DND-41 (cell line): ENCODE data around the gene UBXN1.
"Not testable (repeated sequence)": the region's sequence is repeated elsewhere in the genome, so short reads cannot be mapped to it uniquely, and the experiment has no call there.

ENCODE experiments used
- ATAC-seq: fragments of 200-7000 bp; cut with Tn5 transposase; 3 replicates; pipeline ENCODE4 v1.9.1; 2021; ENCODE audit warnings: low read depth; ENCODE audit not compliant: insufficient read depth
- DNase-seq: peaks from one replicate; pipeline ENCODE4 v3.0.0-alpha.2; 2020
- H2AFZ ChIP-seq: 2 replicates; pipeline ENCODE4 v1.6.0; 2012; ENCODE audit warnings: low read depth, low read length
- H3K27ac ChIP-seq: 2 replicates; pipeline ENCODE4 v1.5.1; 2012; ENCODE audit warnings: low read length, inconsistent platforms
- H3K27me3 ChIP-seq: fragments of 200-600 bp; sonication (generic); 2 replicates; pipeline ENCODE4 v1.6.0; 2012; ENCODE audit warnings: low read length, mild to moderate bottlenecking, inconsistent platforms; ENCODE audit not compliant: insufficient read depth, poor library complexity
- H3K36me3 ChIP-seq: 2 replicates; pipeline ENCODE4 v1.5.1; 2012; ENCODE audit warnings: low read length, inconsistent platforms; ENCODE audit not compliant: insufficient read depth
- H3K4me1 ChIP-seq: 2 replicates; pipeline ENCODE4 v1.5.1; 2012; ENCODE audit warnings: mild to moderate bottlenecking, low read length; ENCODE audit not compliant: insufficient read depth
- H3K4me2 ChIP-seq: 2 replicates; pipeline ENCODE4 v1.6.0; 2012; ENCODE audit warnings: mild to moderate bottlenecking, moderate library complexity, low read length, inconsistent platforms; ENCODE audit not compliant: insufficient read depth
- H3K4me3 ChIP-seq, 2 experiments: fragments of 200-600 bp in 1 of 2; shearing (Covaris generic) in 1 of 2; 2 replicates each; pipeline ENCODE4 v1.5.1; 2012 to 2016; ENCODE audit warnings: inconsistent platforms in 2 of 2, low read length in 2 of 2, mild to moderate bottlenecking in 2 of 2, low read depth in 1 of 2, moderate library complexity in 1 of 2
- H3K79me2 ChIP-seq: 2 replicates; pipeline ENCODE4 v1.6.0; 2012; ENCODE audit warnings: low read length, inconsistent platforms; ENCODE audit not compliant: insufficient read depth
- H3K9ac ChIP-seq: 2 replicates; pipeline ENCODE4 v1.6.0; 2012; ENCODE audit warnings: low read depth, mild to moderate bottlenecking, inconsistent platforms, low read length, moderate library complexity
- H3K9me3 ChIP-seq: 2 replicates; pipeline ENCODE4 v1.5.1; 2012; ENCODE audit warnings: low read length, moderate library complexity, mild to moderate bottlenecking, inconsistent platforms; ENCODE audit not compliant: insufficient read depth, severe bottlenecking
- H4K20me1 ChIP-seq: 2 replicates; pipeline ENCODE4 v1.6.0; 2012; ENCODE audit warnings: low read length; ENCODE audit not compliant: insufficient read depth
- CTCF ChIP-seq: IDR thresholded peaks from 2 replicates; pipeline ENCODE4 v1.5.1; 2012; ENCODE audit warnings: borderline replicate concordance, low read length, moderate library complexity, mild to moderate bottlenecking; ENCODE audit not compliant: poor library complexity, severe bottlenecking; ENCODE audit errors: extremely low read depth
- EZH2 ChIP-seq: IDR thresholded peaks from 3 replicates; pipeline ENCODE4 v1.6.1; 2012; ENCODE audit warnings: borderline replicate concordance, low read depth, mild to moderate bottlenecking, moderate library complexity, low read length, inconsistent platforms; ENCODE audit not compliant: severe bottlenecking

UBXN1 gene

DNA sequence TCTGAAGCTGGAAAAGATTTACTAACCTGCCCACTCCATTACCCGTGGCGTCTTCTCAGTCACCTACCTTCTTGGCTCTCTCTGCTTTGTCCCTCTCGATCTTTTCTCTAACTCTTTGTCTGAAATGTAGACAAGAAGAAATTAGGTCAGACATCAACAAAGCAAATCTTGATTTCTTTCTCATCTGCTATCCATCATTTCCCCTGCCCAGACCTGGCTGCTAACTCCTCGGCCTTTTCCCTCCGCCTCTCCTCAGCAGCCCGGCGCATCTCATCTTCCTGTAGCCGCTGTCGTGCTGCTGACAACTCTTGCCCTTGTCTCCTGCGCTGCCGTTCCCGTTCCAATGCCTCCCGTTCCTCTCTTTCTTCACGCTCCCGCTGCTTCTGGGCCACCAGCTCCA lies 1.2 kb downstream of the UBXN1 start:
- Histone ChIP-seq H3K4me2 (peak overlapping the region; percentile 98), H3K4me3 (peak overlapping the region; percentile 99 to 100; a peak in 3 of 4 replicates), H3K36me3 (peaks cover 41% of the 10 kb centered on the region), H3K4me1 (peaks cover 43% of the 10 kb centered on the region), H3K27ac (no peak overlapping the region), H3K9me3 (no peaks in the 10 kb centered on the region), H3K79me2 (peaks cover 55% of the 10 kb centered on the region), H2AFZ (no peak overlapping the region), H3K27me3 (no peaks in the 10 kb centered on the region), H4K20me1 (peaks cover 6% of the 10 kb centered on the region; the same call in 1 of the 2 replicates), H3K9ac (peak overlapping the region; percentile 94)
- ATAC-seq: no peak
- TF ChIP-seq CTCF: no peak
- TF ChIP-seq EZH2: no peak
- no peak for DNase-seq

- no peak overlapping the region for H2AFZ ChIP-seq
- H3K4me1 ChIP-seq: peaks cover 49% of the 10 kb centered on the region
- no peaks in the 10 kb centered on the region for H3K9me3 ChIP-seq
- H4K20me1 ChIP-seq: peaks cover 6% of the 10 kb centered on the region; the same call in 1 of the 2 replicates
- no peak overlapping the region for H3K27ac ChIP-seq
- ATAC-seq (no peak), DNase-seq (no peak)
- peaks cover 59% of the 10 kb centered on the region for H3K79me2 ChIP-seq
- no peak for TF ChIP-seq CTCF
- no peak for TF ChIP-seq EZH2
- peak overlapping the region in 1 of 2 experiments; percentile 100; a peak in 1 of 4 replicates for H3K4me3 ChIP-seq
- peaks cover 41% of the 10 kb centered on the region for H3K36me3 ChIP-seq
- peak overlapping the region; percentile 94; the same call in 1 of the 2 replicates for H3K9ac ChIP-seq
- peak overlapping the region; percentile 98 for H3K4me2 ChIP-seq
- H3K27me3 ChIP-seq: no peaks in the 10 kb centered on the region
Measured at GRCh38 chr11:62677156-62677555, 1.7 kb downstream of the UBXN1 start.

DNA sequence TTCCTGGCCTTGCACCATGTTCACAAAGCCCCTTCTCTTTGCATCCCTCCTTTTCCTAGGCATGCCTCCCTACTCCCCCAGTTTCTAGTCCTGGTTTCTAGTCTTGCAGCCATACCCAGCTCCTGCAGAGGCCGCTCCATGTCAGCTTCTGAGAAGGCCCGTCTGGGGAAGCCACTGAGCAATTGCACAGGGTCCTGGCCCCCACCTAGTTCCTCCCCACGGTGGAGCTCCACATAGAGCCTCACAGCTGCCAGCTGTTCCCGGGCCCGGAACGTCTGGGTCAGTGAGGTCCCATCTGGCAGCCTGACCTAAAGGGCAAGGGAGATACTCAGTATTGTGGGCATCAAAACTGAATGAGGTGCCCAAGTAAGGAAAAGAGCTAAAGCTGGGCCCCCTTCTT lies 2.2 kb downstream of the UBXN1 start:
- ATAC-seq: no peak
- Histone ChIP-seq H3K36me3 (peaks cover 41% of the 10 kb centered on the region), H3K27ac (no peak overlapping the region), H4K20me1 (peaks cover 6% of the 10 kb centered on the region; the same call in 1 of the 2 replicates), H2AFZ (no peak overlapping the region), H3K27me3 (no peaks in the 10 kb centered on the region), H3K9ac (no peak overlapping the region), H3K79me2 (peaks cover 64% of the 10 kb centered on the region), H3K4me3 (no peak overlapping the region), H3K4me2 (peak overlapping the region; percentile 98; the same call in 1 of the 2 replicates), H3K9me3 (no peaks in the 10 kb centered on the region), H3K4me1 (peaks cover 53% of the 10 kb centered on the region)
- no peak for TF ChIP-seq CTCF
- no peak for TF ChIP-seq EZH2
- no peak for DNase-seq

- ATAC-seq, H3K27me3 ChIP-seq, H3K4me2 ChIP-seq, H3K27ac ChIP-seq, H3K9ac ChIP-seq, H4K20me1 ChIP-seq, H2AFZ ChIP-seq, H3K9me3 ChIP-seq, H3K4me3 ChIP-seq, DNase-seq: not testable (repeated sequence)
- Histone ChIP-seq H3K36me3 (peaks cover 41% of the 10 kb centered on the region), H3K4me1 (peaks cover 60% of the 10 kb centered on the region), H3K79me2 (peaks cover 77% of the 10 kb centered on the region)
Measured at GRCh38 chr11:62675415-62675814, 3.5 kb downstream of the UBXN1 start.
